ENCODE data around the gene SARM1.
A peak's percentile ranks its signal among the peaks of the same experiment; 100 is the strongest.

The SARM1 gene

GRCh38 chr17:28368306-28368831 lies 3.1 kb upstream of the SARM1 start:
- Mint-ChIP-seq H3K9me3 (no peaks in the 10 kb centered on the region), H3K27ac (no peak overlapping the region), H3K4me3 (no peak overlapping the region), H3K27me3 (peaks cover 19% of the 10 kb centered on the region), H3K4me1 (ENCODE audit: low read depth) (peaks cover 35% of the 10 kb centered on the region), H3K36me3 (ENCODE audit: low read depth) (peaks cover 50% of the 10 kb centered on the region)
- intact Hi-C loops (cut with micrococcal nuclease) = no loop called here

- intact Hi-C loops (cut with micrococcal nuclease) = no loop called here
- peaks cover 35% of the 10 kb centered on the region for H3K4me1 Mint-ChIP-seq (ENCODE audit: low read depth)
- peaks cover 43% of the 10 kb centered on the region for H3K36me3 Mint-ChIP-seq (ENCODE audit: low read depth)
- H3K27me3 Mint-ChIP-seq = peaks cover 25% of the 10 kb centered on the region
- no peak overlapping the region for H3K4me3 Mint-ChIP-seq
- H3K27ac Mint-ChIP-seq = no peak overlapping the region
- no peaks in the 10 kb centered on the region for H3K9me3 Mint-ChIP-seq
Observed at GRCh38 chr17:28368915-28369683, 2.4 kb upstream of the SARM1 start.

- no peak overlapping the region for H3K4me3 Mint-ChIP-seq
- no peaks in the 10 kb centered on the region for H3K9me3 Mint-ChIP-seq
- peaks cover 28% of the 10 kb centered on the region for H3K27me3 Mint-ChIP-seq
- H3K36me3 Mint-ChIP-seq (ENCODE audit: low read depth) = peaks cover 37% of the 10 kb centered on the region
- intact Hi-C loops (cut with micrococcal nuclease) = no loop called here
- H3K4me1 Mint-ChIP-seq (ENCODE audit: low read depth) = peaks cover 35% of the 10 kb centered on the region
- peak overlapping the region; percentile 28 for H3K27ac Mint-ChIP-seq
Observed at GRCh38 chr17:28369684-28370034, 1.8 kb upstream of the SARM1 start.

- peaks cover 32% of the 10 kb centered on the region for H3K36me3 Mint-ChIP-seq (ENCODE audit: low read depth)
- peaks cover 35% of the 10 kb centered on the region for H3K4me1 Mint-ChIP-seq (ENCODE audit: low read depth)
- peaks cover 31% of the 10 kb centered on the region for H3K27me3 Mint-ChIP-seq
- peak within 1 kb of the TSS; percentile 76 for H3K4me3 Mint-ChIP-seq
- intact Hi-C loops (cut with micrococcal nuclease) = no loop called here
- peak within 1 kb of the TSS; percentile 28 for H3K27ac Mint-ChIP-seq
- H3K9me3 Mint-ChIP-seq = no peaks in the 10 kb centered on the region
Observed at GRCh38 chr17:28370035-28370743, 1.3 kb upstream of the SARM1 start, which contains the start of gene VTN. VTN (minus strand) TSS chr17:28370307; CDS start chr17:28370203, 104 bp downstream.

- H3K27ac Mint-ChIP-seq = peak overlapping the region; percentile 28
- no peak overlapping the region for H3K4me3 Mint-ChIP-seq
- peaks cover 26% of the 10 kb centered on the region for H3K36me3 Mint-ChIP-seq (ENCODE audit: low read depth)
- H3K9me3 Mint-ChIP-seq = no peaks in the 10 kb centered on the region
- H3K27me3 Mint-ChIP-seq = peaks cover 33% of the 10 kb centered on the region
- peaks cover 35% of the 10 kb centered on the region for H3K4me1 Mint-ChIP-seq (ENCODE audit: low read depth)
- intact Hi-C loops (cut with micrococcal nuclease) = no loop called here
Observed at GRCh38 chr17:28370744-28371103, 770 bp upstream of the SARM1 start.

- Mint-ChIP-seq H3K4me3 (peak overlapping the region; percentile 76), H3K9me3 (no peaks in the 10 kb centered on the region), H3K36me3 (ENCODE audit: low read depth) (peaks cover 10% of the 10 kb centered on the region), H3K27ac (no peak overlapping the region), H3K27me3 (peaks cover 35% of the 10 kb centered on the region), H3K4me1 (ENCODE audit: low read depth) (peaks cover 35% of the 10 kb centered on the region)
- intact Hi-C loops (cut with micrococcal nuclease) = no loop called here
Observed at GRCh38 chr17:28372203-28372944, 880 bp downstream of the SARM1 start.

- Mint-ChIP-seq H3K27me3 (peaks cover 35% of the 10 kb centered on the region), H3K4me1 (ENCODE audit: low read depth) (peaks cover 35% of the 10 kb centered on the region)
Observed at GRCh38 chr17:28372945-28373274, 1.4 kb downstream of the SARM1 start.

GRCh38 chr17:28379814-28380801 lies 8.6 kb downstream of the SARM1 start:
- Mint-ChIP-seq H3K9me3 (no peaks in the 10 kb centered on the region), H3K4me1 (ENCODE audit: low read depth) (peaks cover 32% of the 10 kb centered on the region), H3K36me3 (ENCODE audit: low read depth) (peaks cover 5% of the 10 kb centered on the region), H3K27ac (no peak overlapping the region), H3K27me3 (peaks cover 55% of the 10 kb centered on the region), H3K4me3 (no peak overlapping the region)
- intact Hi-C loops (cut with micrococcal nuclease) = loop anchor here (5.0 to 10.0 kb wide), 2 partner anchors 37 to 165 kb away; no protein-coding TSS in a partner anchor

More at GRCh38 chr17:28372945-28373274, 1.4 kb downstream of the SARM1 start:
- intact Hi-C loops (cut with micrococcal nuclease) = no loop called here
- no peaks in the 10 kb centered on the region for H3K9me3 Mint-ChIP-seq
- no peak overlapping the region for H3K27ac Mint-ChIP-seq
- peak overlapping the region; percentile 28 for H3K4me3 Mint-ChIP-seq
- H3K36me3 Mint-ChIP-seq (ENCODE audit: low read depth) = peaks cover 6% of the 10 kb centered on the region

GRCh38 chr17:28381141-28381825 lies 9.8 kb downstream of the SARM1 start:
- Mint-ChIP-seq H3K4me3 (peak overlapping the region; percentile 41), H3K27ac (no peak overlapping the region), H3K9me3 (no peaks in the 10 kb centered on the region), H3K27me3 (peaks cover 57% of the 10 kb centered on the region), H3K4me1 (ENCODE audit: low read depth) (peaks cover 37% of the 10 kb centered on the region), H3K36me3 (ENCODE audit: low read depth) (peaks cover 5% of the 10 kb centered on the region)
- intact Hi-C loops (cut with micrococcal nuclease) = loop anchor here (5.0 to 10.0 kb wide), 2 partner anchors 36 to 164 kb away; no protein-coding TSS in a partner anchor

- Mint-ChIP-seq H3K4me3 (peak overlapping the region; percentile 84), H3K36me3 (ENCODE audit: low read depth) (peaks cover 13% of the 10 kb centered on the region)
Observed at GRCh38 chr17:28384281-28385036, 13.0 kb downstream of the SARM1 start.

GRCh38 chr17:28385037-28385400 lies 13.5 kb downstream of the SARM1 start:
- intact Hi-C loops (cut with micrococcal nuclease) = loop anchor here (10.0 kb wide), 1 partner anchor 160 kb away; no protein-coding TSS in a partner anchor
- Mint-ChIP-seq H3K27ac (peak overlapping the region; percentile 79), H3K4me3 (peak overlapping the region; percentile 84), H3K36me3 (ENCODE audit: low read depth) (peaks cover 18% of the 10 kb centered on the region), H3K9me3 (no peaks in the 10 kb centered on the region), H3K27me3 (peaks cover 51% of the 10 kb centered on the region), H3K4me1 (ENCODE audit: low read depth) (peaks cover 44% of the 10 kb centered on the region)

More at GRCh38 chr17:28384281-28385036, 13.0 kb downstream of the SARM1 start:
- H3K27ac Mint-ChIP-seq = peak overlapping the region; percentile 79
- H3K4me1 Mint-ChIP-seq (ENCODE audit: low read depth) = peaks cover 44% of the 10 kb centered on the region
- H3K9me3 Mint-ChIP-seq = no peaks in the 10 kb centered on the region
- intact Hi-C loops (cut with micrococcal nuclease) = loop anchor here (5.0 to 10.0 kb wide), 2 partner anchors 33 to 160 kb away; no protein-coding TSS in a partner anchor
- peaks cover 54% of the 10 kb centered on the region for H3K27me3 Mint-ChIP-seq

- Mint-ChIP-seq H3K36me3 (ENCODE audit: low read depth) (peaks cover 22% of the 10 kb centered on the region), H3K9me3 (no peaks in the 10 kb centered on the region), H3K4me3 (peak overlapping the region; percentile 84), H3K27me3 (peaks cover 48% of the 10 kb centered on the region), H3K27ac (no peak overlapping the region), H3K4me1 (ENCODE audit: low read depth) (peaks cover 40% of the 10 kb centered on the region)
- intact Hi-C loops (cut with micrococcal nuclease) = loop anchor here (10.0 kb wide), 1 partner anchor 159 kb away; no protein-coding TSS in a partner anchor
Observed at GRCh38 chr17:28385406-28385805, 13.9 kb downstream of the SARM1 start.
